Frontal cortex (tissue), 4 donors: ENCODE measurements around the gene S1PR3. TPM values are rescaled to one million over a fixed set of nuclear protein-coding genes. Genes with fewer than 3 reads are reported as not detected.
"Not testable (repeated sequence)": the region's sequence is repeated elsewhere in the genome, so short reads cannot be mapped to it uniquely, and the experiment has no call there.

Source experiments
- DNase-seq, 2 donors: peaks; one replicate each; pipeline ENCODE4 v3.0.0; 2012; ENCODE audit warnings: low spot score in 2 of 2
- FAIRE-seq: peaks from 2 replicates; lab custom pipeline; 2012; peaks lifted over from hg19 to GRCh38; lab: Jason Lieb, UNC
- total RNA-seq: library from RNA; depleted of rRNA; stranded (reverse); fragments of >200 nt; gene quantifications from one replicate; pipeline ENCODE4 v1.2.3, GENCODE V29; 2014
- donor health status: control.
- donor health status: control.
- donor health status: control.

Gene S1PR3
- total RNA-seq: 3.7 TPM

GRCh38 chr9:88991066-88992034 is at the start of gene S1PR3:
S1PR3 (plus strand) TSS chr9:88991468; CDS start chr9:89001201, 9,733 bp downstream.
- FAIRE-seq: no peak
- peak; percentile 72 to 78 for DNase-seq

GRCh38 chr9:88941586-88941985 is 49.7 kb upstream of the S1PR3 start:
- FAIRE-seq: not testable (repeated sequence)

GRCh38 chr9:88942411-88942810 is 48.9 kb upstream of the S1PR3 start:
- no peak for FAIRE-seq
- no peak for DNase-seq

More at GRCh38 chr9:88941586-88941985, 49.7 kb upstream of the S1PR3 start:
- DNase-seq: not testable (repeated sequence)

- no peak for DNase-seq
- FAIRE-seq: no peak
These were observed 45.5 kb upstream of the S1PR3 start for GRCh38 chr9:88945636-88946333.

- no peak for FAIRE-seq
- DNase-seq: no peak
These were observed 43.4 kb upstream of the S1PR3 start for GRCh38 chr9:88947581-88948573.

- FAIRE-seq (no peak), DNase-seq (peak in 1 of 2 donors; percentile 28)
These were observed 41.8 kb upstream of the S1PR3 start for GRCh38 chr9:88949425-88949824.

- DNase-seq (no peak), FAIRE-seq (no peak)
These were observed 41.3 kb upstream of the S1PR3 start for GRCh38 chr9:88949961-88950340.

- DNase-seq (no peak), FAIRE-seq (no peak)
These were observed 40.7 kb upstream of the S1PR3 start for GRCh38 chr9:88950341-88951154.

- FAIRE-seq (no peak), DNase-seq (no peak)
These were observed 40.1 kb upstream of the S1PR3 start for GRCh38 chr9:88951155-88951542.

- no peak for DNase-seq
These were observed 39.1 kb upstream of the S1PR3 start for GRCh38 chr9:88952086-88952615.

GRCh38 chr9:88952976-88953375 is 38.3 kb upstream of the S1PR3 start:
- FAIRE-seq (no peak), DNase-seq (no peak)

More at GRCh38 chr9:88952086-88952615, 39.1 kb upstream of the S1PR3 start:
- no peak for FAIRE-seq

GRCh38 chr9:88953381-88954029 is 37.8 kb upstream of the S1PR3 start:
- peak in 1 of 2 donors; percentile 38 for DNase-seq
- no peak for FAIRE-seq

- no peak for DNase-seq
- no peak for FAIRE-seq
These were observed 37.2 kb upstream of the S1PR3 start for GRCh38 chr9:88954066-88954465.

- DNase-seq (no peak), FAIRE-seq (no peak)
These were observed 33.7 kb upstream of the S1PR3 start for GRCh38 chr9:88957526-88957925.

GRCh38 chr9:88959727-88960469 is 31.4 kb upstream of the S1PR3 start:
- DNase-seq (no peak), FAIRE-seq (no peak)

- no peak for FAIRE-seq
- DNase-seq: no peak
These were observed 30.6 kb upstream of the S1PR3 start for GRCh38 chr9:88960632-88961031.

- DNase-seq (no peak), FAIRE-seq (no peak)
These were observed 25.8 kb upstream of the S1PR3 start for GRCh38 chr9:88965473-88965872.
